ENCODE measurements around the gene EPAS1.

- TF ChIP-seq POLR2A (IDR thresholded peaks at IDR 0.05; ENCODE audit: low read length): no peak
- TF ChIP-seq CTCF (IDR thresholded peaks at IDR 0.05): no peak
- no peak for TF ChIP-seq RNF2 (IDR thresholded peaks at IDR 0.05; ENCODE audit: borderline replicate concordance, low read depth)
- no peak for TF ChIP-seq RFX5 (IDR thresholded peaks at IDR 0.05)
- TF ChIP-seq USF2 (IDR thresholded peaks at IDR 0.05): no peak
- TF ChIP-seq REST (IDR thresholded peaks at IDR 0.05): no peak
- no peak for TF ChIP-seq RARB (CRISPR knock-in tag; IDR thresholded peaks at IDR 0.05)
- TF ChIP-seq, protein P1, sequence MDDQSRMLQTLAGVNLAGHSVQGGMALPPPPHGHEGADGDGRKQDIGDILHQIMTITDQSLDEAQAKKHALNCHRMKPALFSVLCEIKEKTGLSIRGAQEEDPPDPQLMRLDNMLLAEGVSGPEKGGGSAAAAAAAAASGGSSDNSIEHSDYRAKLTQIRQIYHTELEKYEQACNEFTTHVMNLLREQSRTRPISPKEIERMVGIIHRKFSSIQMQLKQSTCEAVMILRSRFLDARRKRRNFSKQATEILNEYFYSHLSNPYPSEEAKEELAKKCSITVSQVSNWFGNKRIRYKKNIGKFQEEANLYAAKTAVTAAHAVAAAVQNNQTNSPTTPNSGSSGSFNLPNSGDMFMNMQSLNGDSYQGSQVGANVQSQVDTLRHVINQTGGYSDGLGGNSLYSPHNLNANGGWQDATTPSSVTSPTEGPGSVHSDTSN (IDR thresholded peaks at IDR 0.05): no peak
- no peak for TF ChIP-seq CHD2 (IDR thresholded peaks at IDR 0.05; ENCODE audit: low read length, partially characterized antibody)
Measured at GRCh38 chr2:46361920-46362666, 64.9 kb downstream of the EPAS1 start.
